HCT116 (cell line): ENCODE data around the gene OBSL1. TPM values are rescaled to one million over a fixed set of nuclear protein-coding genes. Genes with fewer than 3 reads are reported as not detected.

ENCODE experiments used
- ATAC-seq: fragments of 200-7000 bp; cut with Tn5 transposase; 2 replicates; pipeline ENCODE4 v1.9.1; 2020; ENCODE audit warnings: mild to moderate bottlenecking, moderate library complexity
- BruUV-seq: library from RNA; stranded (reverse); fragments of 400-500 nt; replicated peaks from 2 replicates; lab custom pipeline; 2021; lab: Mats Ljungman, UMichigan
- CTCF ChIA-PET: fragments of 300-600 bp; sonication (Branson Sonifier 250); formaldehyde crosslinking; loops from one replicate; lab custom pipeline; 2021; ENCODE audit warnings: antibody characterized with exemption; lab: Charles Lee
- POLR2A ChIA-PET: fragments of 300-600, 350-600 bp; sonication (Branson Sonifier 250); formaldehyde crosslinking; loops from one replicate; lab custom pipeline; 2021; ENCODE audit warnings: antibody characterized with exemption; lab: Charles Lee
- RAD21 ChIA-PET, 2 experiments: fragments of 300-600 bp; sonication (Branson Sonifier 250); formaldehyde crosslinking; loops; one replicate each; lab custom pipeline; 2023; ENCODE audit warnings: low total read pairs in 2 of 2; ENCODE audit not compliant: uncharacterized antibody in 2 of 2, unreplicated experiment in 2 of 2, low non-redundant PET in 1 of 2; lab: Charles Lee
- DNase-seq: peaks from one replicate; pipeline ENCODE4 v3.0.0-alpha.2; 2010; ENCODE audit warnings: low read depth, low spot score
- H2AFZ ChIP-seq: fragments of 200-600 bp; shearing (Covaris generic), sonication (generic); 2 replicates; pipeline ENCODE4 v1.6.1; 2017; ENCODE audit warnings: low read depth, mixed run types, mixed read lengths, antibody characterized with exemption, low read length; ENCODE audit not compliant: poor library complexity, severe bottlenecking
- H3K27ac ChIP-seq: 2 replicates; pipeline ENCODE4 v1.5.1; 2012; ENCODE audit warnings: low read depth, low read length
- H3K27me3 ChIP-seq: fragments of 200-600 bp; sonication (generic); 2 replicates; pipeline ENCODE4 v1.6.1; 2016; ENCODE audit warnings: mixed run types, low read length, mixed read lengths; ENCODE audit not compliant: insufficient read depth
- H3K36me3 ChIP-seq, 2 experiments: fragments of 200-500 bp in 1 of 2; fragments of 200-600 bp in 1 of 2; sonication (Bioruptor generic) in 1 of 2; sonication (generic) in 1 of 2; 2 replicates each; pipeline versions ENCODE4 v1.5.1 to v1.6.1; 2014 to 2016; ENCODE audit warnings: low read length in 2 of 2, inconsistent platforms in 1 of 2, mixed read lengths in 1 of 2, mixed run types in 1 of 2; ENCODE audit not compliant: insufficient read depth in 2 of 2, control insufficient read depth in 1 of 2
- H3K4me1 ChIP-seq, 2 experiments: fragments of 200-600 bp in 1 of 2; sonication (generic) in 1 of 2; 2 replicates each; pipeline versions ENCODE4 v1.5.1 to v1.6.1; 2012 to 2017; ENCODE audit warnings: low read length in 2 of 2, inconsistent platforms in 1 of 2, mild to moderate bottlenecking in 1 of 2, mixed read lengths in 1 of 2, mixed run types in 1 of 2, moderate library complexity in 1 of 2; ENCODE audit not compliant: insufficient read depth in 2 of 2, control insufficient read depth in 1 of 2
- H3K4me2 ChIP-seq: fragments of 200-600 bp; sonication (generic); 2 replicates; pipeline ENCODE4 v1.6.1; 2017; ENCODE audit warnings: mixed run types, low read length, mixed read lengths
- H3K4me3 ChIP-seq, 2 experiments: fragments of 200-600 bp in 1 of 2; sonication (generic) in 1 of 2; replicated peaks in 1 of 2; 2 replicates each; pipeline ENCODE4 v1.5.1; 2011 to 2016; ENCODE audit warnings: low read length in 2 of 2, control low read depth in 1 of 2, low read depth in 1 of 2, mild to moderate bottlenecking in 1 of 2, mixed read lengths in 1 of 2, mixed run types in 1 of 2
- H3K79me2 ChIP-seq: fragments of 200-600 bp; sonication (generic); 2 replicates; pipeline ENCODE4 v1.6.1; 2017; ENCODE audit warnings: mild to moderate bottlenecking, mixed run types, low read length, moderate library complexity, mixed read lengths; ENCODE audit not compliant: insufficient read depth
- H3K9ac ChIP-seq: fragments of 200-600 bp; sonication (generic); 2 replicates; pipeline ENCODE4 v1.6.1; 2016; ENCODE audit warnings: low read length, mixed read lengths
- H3K9me2 ChIP-seq: fragments of 200-600 bp; sonication (generic), shearing (Covaris generic); 2 replicates; pipeline ENCODE4 v1.6.1; 2017; ENCODE audit warnings: mixed run types, mild to moderate bottlenecking, moderate library complexity; ENCODE audit not compliant: insufficient read depth
- H3K9me3 ChIP-seq, 2 experiments: fragments of 200-500 bp in 1 of 2; fragments of 200-600 bp in 1 of 2; sonication (Bioruptor generic) in 1 of 2; sonication (generic) in 1 of 2; 2 replicates each; pipeline ENCODE4 v1.6.1; 2014 to 2017; ENCODE audit warnings: low read length in 2 of 2, mixed read lengths in 2 of 2, inconsistent platforms in 1 of 2, low read depth in 1 of 2, mild to moderate bottlenecking in 1 of 2, mixed run types in 1 of 2, moderate library complexity in 1 of 2; ENCODE audit not compliant: control insufficient read depth in 1 of 2, insufficient read depth in 1 of 2
- H4K20me1 ChIP-seq: fragments of 200-600 bp; sonication (generic), shearing (Covaris generic); 2 replicates; pipeline ENCODE4 v1.6.1; 2017; ENCODE audit warnings: mixed run types, mild to moderate bottlenecking, moderate library complexity; ENCODE audit not compliant: insufficient read depth
- CBX3 ChIP-seq: IDR thresholded peaks from 2 replicates; pipeline ENCODE4 v1.6.1; 2012; ENCODE audit warnings: low read depth
- CTCF ChIP-seq, 3 experiments: fragments of 200-600 bp in 1 of 3; sonication (generic) in 1 of 3; IDR thresholded peaks in 2 of 3; conservative IDR thresholded peaks in 1 of 3; 2 replicates each; pipeline ENCODE4 v1.5.1; 2012 to 2017; ENCODE audit warnings: low read depth in 2 of 3, low read length in 2 of 3, antibody characterized with exemption in 1 of 3, borderline replicate concordance in 1 of 3, control low read depth in 1 of 3, mild to moderate bottlenecking in 1 of 3, mixed read lengths in 1 of 3, mixed run types in 1 of 3, moderate library complexity in 1 of 3; ENCODE audit not compliant: insufficient read depth in 1 of 3
- EGR1 ChIP-seq: IDR thresholded peaks from 2 replicates; pipeline ENCODE4 v1.6.1; 2012; ENCODE audit warnings: low read depth
- EZH2 ChIP-seq: fragments of 200-600 bp; sonication (generic); IDR thresholded peaks from 2 replicates; pipeline ENCODE4 v1.6.1; 2017; ENCODE audit warnings: antibody characterized with exemption, mixed run types
- EZH2phosphoT487 ChIP-seq: fragments of 200-600 bp; IDR thresholded peaks from 2 replicates; pipeline ENCODE4 v1.6.1; 2018; ENCODE audit warnings: antibody characterized with exemption, borderline replicate concordance
- JUND ChIP-seq: IDR thresholded peaks from 2 replicates; pipeline ENCODE4 v1.6.1; 2012
- POLR2A ChIP-seq: IDR thresholded peaks from 2 replicates; pipeline ENCODE4 v1.7.0; 2011; ENCODE audit warnings: borderline replicate concordance; ENCODE audit not compliant: insufficient read depth, insufficient read length; ENCODE audit errors: extremely low read depth
- POLR2AphosphoS5 ChIP-seq: IDR thresholded peaks from 2 replicates; pipeline ENCODE4 v1.6.1; 2011; ENCODE audit warnings: mild to moderate bottlenecking, low read depth, low read length, moderate library complexity
- RAD21 ChIP-seq: IDR thresholded peaks from 2 replicates; pipeline ENCODE4 v1.6.1; 2012; ENCODE audit warnings: low read depth, mild to moderate bottlenecking
- SIN3A ChIP-seq: IDR thresholded peaks from 2 replicates; pipeline ENCODE4 v1.6.1; 2012; ENCODE audit warnings: low read depth
- YY1 ChIP-seq: IDR thresholded peaks from 2 replicates; pipeline ENCODE4 v1.6.1; 2011; ENCODE audit warnings: low read length, low read depth, moderate library complexity, mild to moderate bottlenecking; ENCODE audit not compliant: insufficient replicate concordance; ENCODE audit errors: extremely low read depth
- ZFX ChIP-seq: fragments of 450-650 bp; IDR thresholded peaks from 2 replicates; pipeline ENCODE4 v1.6.1; 2017
- ZNF274 ChIP-seq: fragments of 200-500 bp; sonication (Bioruptor generic); IDR thresholded peaks from 2 replicates; pipeline ENCODE4 v1.6.1; 2014; ENCODE audit warnings: mild to moderate bottlenecking, low read depth, low read length, inconsistent platforms
- intact Hi-C: fragments of 100-400 bp; cut with micrococcal nuclease; formaldehyde crosslinking; loops from 2 replicates; pipeline ENCODE4 v1.10.0; 2022
- total RNA-seq: library from RNA; stranded (reverse); gene quantifications from one replicate; pipeline ENCODE4 v1.2.1, GENCODE V29; 2021; ENCODE audit not compliant: unreplicated experiment

Gene OBSL1
- total RNA-seq, 1 experiment from 2014 or later = 45.2 TPM

DNA sequence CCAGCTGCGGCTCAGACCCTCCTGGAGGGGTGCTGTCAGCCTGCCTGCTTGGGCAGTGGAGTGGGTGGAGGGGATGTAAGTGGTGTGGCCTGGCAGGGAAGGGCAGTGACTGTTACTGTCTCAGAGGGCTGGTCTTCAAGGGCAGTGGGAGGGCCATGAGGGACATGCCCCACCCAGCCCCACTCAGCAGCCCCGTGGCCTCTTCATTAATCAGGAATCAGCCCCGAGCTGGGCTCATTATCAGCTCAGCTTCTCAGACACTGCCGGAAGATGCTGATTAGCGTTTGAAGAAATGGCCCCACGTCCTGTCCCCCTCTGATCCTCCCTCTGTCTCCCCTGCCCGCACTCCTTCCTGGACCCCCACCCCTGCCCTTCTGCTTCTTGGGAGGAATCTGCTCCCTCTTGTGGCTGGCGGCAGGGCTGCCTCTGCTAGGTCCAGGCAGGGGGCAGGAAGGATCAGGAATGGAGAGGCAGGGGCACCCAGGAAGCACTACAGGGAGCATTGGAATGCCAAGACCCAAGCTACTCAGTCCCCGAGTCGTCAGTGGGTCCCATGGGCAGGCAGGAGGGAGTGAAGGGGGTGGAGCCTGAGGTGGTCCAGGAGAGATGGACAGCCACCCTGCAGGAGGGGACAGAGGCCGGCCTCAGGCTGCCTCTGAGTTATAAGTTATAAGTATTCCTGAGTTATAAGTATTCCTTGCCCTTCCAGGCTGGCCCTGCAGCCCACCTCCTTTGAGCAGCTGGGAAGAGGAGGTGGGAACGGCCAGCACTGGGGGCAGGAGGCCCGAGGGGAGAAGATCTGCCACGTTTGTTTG lies 50.1 kb downstream of the OBSL1 start:
- Histone ChIP-seq H3K27me3 (no peaks in the 10 kb centered on the region), H3K27ac (peak overlapping the region; percentile 78), H3K4me1 (peaks cover 36 to 73% of the 10 kb centered on the region in 2 experiments), H3K4me2 (peak overlapping the region; percentile 88), H3K9me2 (no peaks in the 10 kb centered on the region), H2AFZ (peak overlapping the region; percentile 77), H3K4me3 (peak overlapping the region; percentile 21 to 49), H4K20me1 (no peaks in the 10 kb centered on the region), H3K36me3 (no peaks in the 10 kb centered on the region), H3K9me3 (no peaks in the 10 kb centered on the region), H3K9ac (peak overlapping the region; percentile 64), H3K79me2 (no peaks in the 10 kb centered on the region)
- intact Hi-C loops = loop anchor here (2.0 kb wide), 1 partner anchor 44 kb away; no protein-coding TSS in a partner anchor
- DNase-seq = no peak
- TF ChIP-seq EZH2 = no peak
- TF ChIP-seq EZH2phosphoT487 = no peak
- no peak for TF ChIP-seq CBX3
- TF ChIP-seq POLR2AphosphoS5 = peak; percentile 28; the same call in 1 of the 2 replicates
- no peak for TF ChIP-seq POLR2A
- no peak for TF ChIP-seq EGR1
- TF ChIP-seq ZNF274 = no peak
- peak in 2 of 3 experiments; percentile 82 to 85; a peak in 4 of 6 replicates for TF ChIP-seq CTCF (IDR thresholded peaks at IDR 0.05 in 2 of 3, conservative IDR thresholded peaks at IDR 0.05 in 1 of 3; ENCODE audit: borderline replicate concordance in 1 of 3, insufficient read depth in 1 of 3, low read depth in 2 of 3, low read length in 2 of 3)
- TF ChIP-seq JUND = no peak
- no peak for TF ChIP-seq ZFX
- no peak for TF ChIP-seq RAD21
- TF ChIP-seq SIN3A = no peak
- TF ChIP-seq YY1 = no peak
- CTCF ChIA-PET = interaction anchor here (0.9 to 3.0 kb wide), 12 partner anchors 9 to 118 kb away, joined by 3 to 34 read pairs (median 10); partner anchors contain the start of gene GMPPA
- BruUV-seq = no TSS peak
- ATAC-seq = peak; percentile 82
- RAD21 ChIA-PET = interaction anchor here (0.7 to 1.9 kb wide), 4 partner anchors 22 to 118 kb away, joined by 3 to 8 read pairs (median 4); partner anchors contain the start of gene GMPPA (in 1 of the 2)
- POLR2A ChIA-PET = interaction anchor here (0.6 to 1.9 kb wide), 6 partner anchors 9 to 623 kb away, joined by 3 to 5 read pairs (median 4); partner anchors contain the start of gene GMPPA
